OCI-LY7 (cell line): Measurements from ENCODE around the gene SBF2. TPM values are rescaled to one million over a fixed set of nuclear protein-coding genes. Genes with fewer than 3 reads are reported as not detected.

Experiments
- BruUV-seq: library from RNA; stranded (reverse); fragments of 400-500 nt; replicated peaks from 2 replicates; lab custom pipeline; 2021; lab: Mats Ljungman, UMichigan
- CTCF ChIA-PET: fragments of 300-600 bp; sonication (Branson Sonifier 250); formaldehyde crosslinking; loops from one replicate; lab custom pipeline; 2022; ENCODE audit warnings: antibody characterized with exemption; ENCODE audit not compliant: unreplicated experiment; lab: Charles Lee
- POLR2A ChIA-PET: fragments of 300-600 bp; sonication (Branson Sonifier 250); formaldehyde crosslinking; loops from one replicate; lab custom pipeline; 2022; ENCODE audit warnings: antibody characterized with exemption; lab: Charles Lee
- DNase-seq: peaks from one replicate; pipeline ENCODE4 v3.0.0-alpha.2; 2015; ENCODE audit warnings: low spot score
- H2AFZ ChIP-seq: fragments of 200-600 bp; sonication (generic), shearing (Covaris generic); 2 replicates; pipeline ENCODE4 v1.6.1; 2014; ENCODE audit warnings: mild to moderate bottlenecking, antibody characterized with exemption, low read length, moderate library complexity
- H3K27ac ChIP-seq: fragments of 200-600 bp; sonication (generic); 2 replicates; pipeline ENCODE4 v1.5.1; 2014; ENCODE audit warnings: mixed run types, low read depth, mild to moderate bottlenecking, moderate library complexity, low read length, inconsistent platforms; ENCODE audit not compliant: poor library complexity, severe bottlenecking
- H3K36me3 ChIP-seq: fragments of 200-600 bp; sonication (generic); 2 replicates; pipeline ENCODE4 v1.6.1; 2014; ENCODE audit warnings: mild to moderate bottlenecking, antibody characterized with exemption, low read length, moderate library complexity, mixed read lengths; ENCODE audit not compliant: insufficient read depth
- H3K4me1 ChIP-seq: fragments of 200-600 bp; sonication (generic); 2 replicates; pipeline ENCODE4 v1.5.1; 2014; ENCODE audit warnings: mild to moderate bottlenecking, low read length; ENCODE audit not compliant: insufficient read depth, poor library complexity, severe bottlenecking
- H3K4me2 ChIP-seq: fragments of 200-600 bp; sonication (generic); 2 replicates; pipeline ENCODE4 v1.6.1; 2014; ENCODE audit warnings: mild to moderate bottlenecking, low read length
- H3K4me3 ChIP-seq: fragments of 200-600 bp; sonication (generic); 2 replicates; pipeline ENCODE4 v1.5.1; 2014; ENCODE audit warnings: mild to moderate bottlenecking, low read depth, low read length; ENCODE audit not compliant: poor library complexity, severe bottlenecking
- H3K79me2 ChIP-seq: fragments of 200-600 bp; sonication (generic); 2 replicates; pipeline ENCODE4 v1.6.1; 2016; ENCODE audit warnings: low read depth, mild to moderate bottlenecking, low read length, moderate library complexity, mixed read lengths; ENCODE audit not compliant: insufficient read depth
- H3K9me2 ChIP-seq: fragments of 200-600 bp; sonication (generic); 2 replicates; pipeline ENCODE4 v1.6.1; 2016; ENCODE audit warnings: mild to moderate bottlenecking, low read length, mixed read lengths; ENCODE audit not compliant: insufficient read depth
- H3K9me3 ChIP-seq: fragments of 200-600 bp; sonication (generic); 2 replicates; pipeline ENCODE4 v1.6.1; 2014; ENCODE audit warnings: mild to moderate bottlenecking, mixed run types, low read length, mixed read lengths
- H4K20me1 ChIP-seq: fragments of 200-600 bp; sonication (generic); 2 replicates; pipeline ENCODE4 v1.6.1; 2014; ENCODE audit warnings: mild to moderate bottlenecking, antibody characterized with exemption, low read length, moderate library complexity, mixed read lengths; ENCODE audit not compliant: insufficient read depth
- CTCF ChIP-seq: fragments of 200-600 bp; sonication (generic); conservative IDR thresholded peaks from 2 replicates; pipeline ENCODE4 v1.5.1; 2014; ENCODE audit warnings: mild to moderate bottlenecking, antibody characterized with exemption, low read length, moderate library complexity, mixed read lengths
- EZH2phosphoT487 ChIP-seq: fragments of 200-600 bp; sonication (generic); IDR thresholded peaks from 2 replicates; pipeline ENCODE4 v1.6.1; 2018; ENCODE audit warnings: low read depth, borderline replicate concordance, mild to moderate bottlenecking, mixed run types, antibody characterized with exemption, low read length, moderate library complexity, mixed read lengths
- intact Hi-C: fragments of 100-400 bp; cut with micrococcal nuclease; formaldehyde crosslinking; loops from one replicate; pipeline ENCODE4 v1.10.0; 2022; ENCODE audit not compliant: unreplicated experiment
- total RNA-seq, 2 experiments: library from RNA; depleted of rRNA in 1 of 2; stranded (reverse); fragments of >200 nt in 1 of 2; shearing (Covaris generic) in 1 of 2; gene quantifications; 2 replicates each; pipeline ENCODE4 v1.2.3, GENCODE V29; 2014 to 2022

The SBF2 gene
- total RNA-seq, 2 experiments from 2014 or later = 12.9 to 14.3 TPM

- no peaks in the 10 kb centered on the region for H4K20me1 ChIP-seq
- ChIA-PET CTCF (interaction anchor here (1.0 to 1.1 kb wide), 3 partner anchors 18 to 101 kb away, joined by 3 to 4 read pairs (median 3); no protein-coding TSS in a partner anchor), POLR2A (interaction anchor here (0.6 to 3.1 kb wide), 4 partner anchors 9 to 48 kb away, joined by 3 to 23 read pairs (median 4); no protein-coding TSS in a partner anchor)
- DNase-seq = no peak
- no peaks in the 10 kb centered on the region for H3K79me2 ChIP-seq
- intact Hi-C loops = loop anchor here (2.0 kb wide), 1 partner anchor 336 kb away; no protein-coding TSS in a partner anchor
- peaks cover 97% of the 10 kb centered on the region for H3K4me1 ChIP-seq
- H3K9me2 ChIP-seq = no peaks in the 10 kb centered on the region
- peak overlapping the region; percentile 76 for H3K4me2 ChIP-seq
- no peaks in the 10 kb centered on the region; the same call in 1 of the 2 replicates for H3K36me3 ChIP-seq
- peak overlapping the region; percentile 93 for H3K27ac ChIP-seq
- no TSS peak for BruUV-seq
- H3K4me3 ChIP-seq = peak overlapping the region; percentile 62
- peak overlapping the region; percentile 64 for H2AFZ ChIP-seq
- H3K9me3 ChIP-seq = no peaks in the 10 kb centered on the region; the same call in 1 of the 2 replicates
- TF ChIP-seq CTCF (no peak), EZH2phosphoT487 (no peak)
These were observed 14.4 kb upstream of the SBF2 start for GRCh38 chr11:10308201-10308954.

GRCh38 chr11:10307400-10308200, 13.6 kb upstream of the SBF2 start:
- TF ChIP-seq EZH2phosphoT487 = no peak
- TF ChIP-seq CTCF = peak; percentile 99
- no TSS peak for BruUV-seq
- POLR2A ChIA-PET = interaction anchor here (0.6 to 3.1 kb wide), 4 partner anchors 8 to 49 kb away, joined by 3 to 23 read pairs (median 4); no protein-coding TSS in a partner anchor
- H2AFZ ChIP-seq = peak overlapping the region; percentile 64
- H3K9me2 ChIP-seq = no peaks in the 10 kb centered on the region
- peaks cover 97% of the 10 kb centered on the region for H3K4me1 ChIP-seq
- H3K79me2 ChIP-seq = no peaks in the 10 kb centered on the region
- H3K27ac ChIP-seq = peak overlapping the region; percentile 93
- no peaks in the 10 kb centered on the region; the same call in 1 of the 2 replicates for H3K36me3 ChIP-seq
- no peaks in the 10 kb centered on the region; the same call in 1 of the 2 replicates for H3K9me3 ChIP-seq
- H3K4me2 ChIP-seq = peak overlapping the region; percentile 76
- intact Hi-C loops = loop anchor here (1.0 to 2.0 kb wide), 4 partner anchors 99 to 549 kb away; no protein-coding TSS in a partner anchor
- no peaks in the 10 kb centered on the region for H4K20me1 ChIP-seq
- H3K4me3 ChIP-seq = peak overlapping the region; percentile 62
- DNase-seq = peak; percentile 83
- CTCF ChIA-PET = interaction anchor here (1.0 to 1.1 kb wide), 3 partner anchors 19 to 100 kb away, joined by 3 to 4 read pairs (median 3); no protein-coding TSS in a partner anchor
